Measurements from ENCODE around the gene KLK3.
"Not testable (repeated sequence)": the region's sequence is repeated elsewhere in the genome, so short reads cannot be mapped to it uniquely, and the experiment has no call there.

The KLK3 gene

GRCh38 chr19:50861496-50862286, 7.0 kb downstream of the KLK3 start:
- no peak for DNase-seq (ENCODE audit: low read depth)

- DNase-seq (ENCODE audit: low read depth) = no peak
Observed at GRCh38 chr19:50869479-50869878, 14.8 kb downstream of the KLK3 start.

- no peak for DNase-seq (ENCODE audit: low read depth)
Observed at GRCh38 chr19:50870417-50871089, 15.8 kb downstream of the KLK3 start.

- no peak for DNase-seq (ENCODE audit: low read depth)
Observed at GRCh38 chr19:50873056-50873455, 18.3 kb downstream of the KLK3 start, which contains the start of gene KLK2. Gene KLK2, plus strand, starts transcription at chr19:50873439. Its CDS starts 35 bp downstream, at chr19:50873474.

- DNase-seq (ENCODE audit: low read depth) = no peak
Observed at GRCh38 chr19:50874211-50874610, 19.5 kb downstream of the KLK3 start.

GRCh38 chr19:50875795-50876422, 21.2 kb downstream of the KLK3 start:
- DNase-seq (ENCODE audit: low read depth) = no peak

- no peak for DNase-seq (ENCODE audit: low read depth)
Observed at GRCh38 chr19:50876456-50876855, 21.7 kb downstream of the KLK3 start.

GRCh38 chr19:50877338-50877737, 22.6 kb downstream of the KLK3 start:
- no peak for DNase-seq (ENCODE audit: low read depth)

- no peak for DNase-seq (ENCODE audit: low read depth)
Observed at GRCh38 chr19:50878851-50879250, 24.1 kb downstream of the KLK3 start.

GRCh38 chr19:50880241-50880640, 25.5 kb downstream of the KLK3 start:
- no peak for DNase-seq (ENCODE audit: low read depth)

GRCh38 chr19:50882188-50882587, 27.5 kb downstream of the KLK3 start:
- DNase-seq (ENCODE audit: low read depth) = no peak

- no peak for DNase-seq (ENCODE audit: low read depth)
Observed at GRCh38 chr19:50889638-50890037, 34.9 kb downstream of the KLK3 start.

GRCh38 chr19:50890422-50891252, 35.9 kb downstream of the KLK3 start:
- no peak for DNase-seq (ENCODE audit: low read depth)

GRCh38 chr19:50891253-50891625, 36.5 kb downstream of the KLK3 start:
- no peak for DNase-seq (ENCODE audit: low read depth)

GRCh38 chr19:50893047-50893736, 38.5 kb downstream of the KLK3 start:
- no peak for DNase-seq (ENCODE audit: low read depth)

- no peak for DNase-seq (ENCODE audit: low read depth)
Observed at GRCh38 chr19:50894478-50895356, 40.0 kb downstream of the KLK3 start.

- DNase-seq (ENCODE audit: low read depth) = not testable (repeated sequence)
Observed at GRCh38 chr19:50896089-50896590, 41.4 kb downstream of the KLK3 start.

- no peak for DNase-seq (ENCODE audit: low read depth)
Observed at GRCh38 chr19:50896591-50897190, 42.0 kb downstream of the KLK3 start.

GRCh38 chr19:50897191-50897607, 42.5 kb downstream of the KLK3 start:
- no peak for DNase-seq (ENCODE audit: low read depth)

- DNase-seq (ENCODE audit: low read depth) = no peak
Observed at GRCh38 chr19:50897612-50898011, 42.9 kb downstream of the KLK3 start.

Measured in stimulated activated CD8-positive, alpha-beta memory T cell treated with anti-CD3 and anti-CD28 coated beads, Interleukin-12 subunit alpha, Interleukin-12 subunit beta, amount 100 ng/mL, for 1 hour (primary cell).